Measurements from ENCODE around the gene RASGEF1B. TPM values are rescaled to one million over a fixed set of nuclear protein-coding genes. Genes with fewer than 3 reads are reported as not detected.

RASGEF1B gene
- total RNA-seq, 1 experiment from 2014 or later: 6.9 TPM

DNA sequence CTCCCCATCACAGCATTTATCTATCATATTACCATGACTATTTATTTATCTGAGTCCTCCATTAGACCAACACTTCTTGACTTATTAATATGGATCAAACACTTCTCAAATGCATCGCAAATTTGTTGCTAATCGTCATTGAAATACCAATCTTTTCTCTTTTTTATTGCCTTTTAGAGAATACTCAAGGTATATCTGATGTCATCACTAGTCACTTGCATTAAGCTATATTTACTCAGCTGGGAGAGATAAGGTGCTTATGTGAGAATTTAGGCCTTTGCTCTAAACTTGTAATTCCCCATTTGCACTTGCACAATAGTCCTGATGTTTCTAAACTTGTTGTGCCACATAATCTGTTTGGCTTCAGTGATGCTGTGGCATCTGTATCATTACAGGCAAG, 95.0 kb downstream of the RASGEF1B start:
- CTCF ChIA-PET: interaction anchor here (1.9 kb wide), 1 partner anchor 306 kb away, joined by 7 read pairs; no protein-coding TSS in a partner anchor

More for the DNA sequence above, 95.0 kb downstream of the RASGEF1B start:
- DNase-seq (ENCODE audit: low spot score) (no peak), ATAC-seq (no peak)
- H3K4me1 Mint-ChIP-seq: no peaks in the 10 kb centered on the region
- no peaks in the 10 kb centered on the region for H3K27me3 Mint-ChIP-seq (ENCODE audit: low read depth)
- H3K4me3 Mint-ChIP-seq: no peak overlapping the region
- H3K36me3 Mint-ChIP-seq: no peaks in the 10 kb centered on the region
- TF ChIP-seq SP1 (CRISPR knock-in tag; conservative IDR thresholded peaks at IDR 0.05): no peak
- TF ChIP-seq, protein P1, sequence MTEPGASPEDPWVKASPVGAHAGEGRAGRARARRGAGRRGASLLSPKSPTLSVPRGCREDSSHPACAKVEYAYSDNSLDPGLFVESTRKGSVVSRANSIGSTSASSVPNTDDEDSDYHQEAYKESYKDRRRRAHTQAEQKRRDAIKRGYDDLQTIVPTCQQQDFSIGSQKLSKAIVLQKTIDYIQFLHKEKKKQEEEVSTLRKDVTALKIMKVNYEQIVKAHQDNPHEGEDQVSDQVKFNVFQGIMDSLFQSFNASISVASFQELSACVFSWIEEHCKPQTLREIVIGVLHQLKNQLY (CRISPR knock-in tag; IDR thresholded peaks at IDR 0.05): no peak
- no peak overlapping the region for H3K27ac Mint-ChIP-seq
- POLR2A ChIA-PET: no interaction called here
- no peaks in the 10 kb centered on the region for H3K9me3 Mint-ChIP-seq

Data from WTC11 (cell line).